CD4-positive, alpha-beta T cell treated with Interleukin-21 for 1 hour (primary cell): ENCODE results near the gene KRTAP5-1.
"Not testable (repeated sequence)": the region's sequence is repeated elsewhere in the genome, so short reads cannot be mapped to it uniquely, and the experiment has no call there.

Experiments
- DNase-seq: peaks from one replicate; pipeline ENCODE4 v3.0.0-alpha.2; 2020

KRTAP5-1 gene

DNA sequence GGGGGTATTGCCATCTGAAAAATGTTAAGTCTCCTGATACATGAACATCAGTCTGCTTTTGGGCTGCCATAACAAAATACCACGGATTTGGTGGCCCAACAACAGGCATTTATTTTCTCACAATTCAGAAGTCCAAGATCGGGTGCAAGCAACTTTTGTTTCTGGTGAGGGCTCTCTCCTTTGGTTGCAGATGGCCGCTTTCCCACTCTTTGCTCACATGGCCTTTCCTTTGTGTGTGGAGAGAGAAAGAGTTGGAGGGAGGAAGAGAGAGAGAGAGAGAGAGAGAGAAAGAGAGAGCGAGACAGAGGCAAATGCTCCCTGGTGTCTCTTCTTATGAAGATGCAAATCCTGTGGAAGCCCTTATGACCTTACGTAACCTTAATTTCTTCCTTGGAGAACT lies 15.5 kb upstream of the KRTAP5-1 start:
- DNase-seq = no peak

DNA sequence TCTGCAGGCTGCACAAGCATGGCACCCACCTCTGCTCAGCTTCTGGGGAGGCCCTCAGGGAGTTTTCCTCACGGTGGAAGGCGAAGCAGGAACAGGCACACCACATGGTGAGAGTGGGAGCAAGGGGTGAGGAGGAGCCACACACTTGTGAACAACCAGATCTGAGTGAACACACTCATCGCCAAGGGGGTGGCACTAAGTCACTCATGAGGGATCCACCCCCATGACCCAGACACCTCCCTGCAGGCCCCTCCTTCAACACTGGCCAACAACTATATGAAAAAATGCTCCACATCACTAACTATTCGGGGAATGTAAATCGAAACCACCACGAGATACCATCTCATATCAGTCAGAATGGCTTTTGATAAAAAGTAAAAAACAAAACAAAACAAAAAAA lies 13.7 kb upstream of the KRTAP5-1 start:
- DNase-seq = peak; percentile 38

DNA sequence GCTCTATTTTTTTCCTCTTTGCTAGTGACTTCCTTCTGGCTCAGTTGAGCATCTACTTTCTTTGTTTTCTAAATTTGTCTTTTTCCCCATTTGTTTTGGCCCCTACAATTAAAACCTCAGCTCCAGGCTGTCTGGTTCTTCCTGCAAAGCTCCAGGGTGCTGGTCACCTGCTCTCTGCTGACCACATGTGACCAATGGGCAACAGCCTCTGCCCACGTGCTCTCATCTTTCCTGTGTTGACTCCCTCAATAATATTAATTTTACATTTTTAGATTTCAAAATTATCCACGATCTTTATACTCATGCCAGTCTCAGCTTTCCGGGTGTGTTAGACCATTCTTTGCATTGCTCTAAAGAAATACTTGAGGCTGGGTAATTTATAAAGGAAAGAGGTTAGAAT lies 13.3 kb upstream of the KRTAP5-1 start:
- DNase-seq = not testable (repeated sequence)

DNA sequence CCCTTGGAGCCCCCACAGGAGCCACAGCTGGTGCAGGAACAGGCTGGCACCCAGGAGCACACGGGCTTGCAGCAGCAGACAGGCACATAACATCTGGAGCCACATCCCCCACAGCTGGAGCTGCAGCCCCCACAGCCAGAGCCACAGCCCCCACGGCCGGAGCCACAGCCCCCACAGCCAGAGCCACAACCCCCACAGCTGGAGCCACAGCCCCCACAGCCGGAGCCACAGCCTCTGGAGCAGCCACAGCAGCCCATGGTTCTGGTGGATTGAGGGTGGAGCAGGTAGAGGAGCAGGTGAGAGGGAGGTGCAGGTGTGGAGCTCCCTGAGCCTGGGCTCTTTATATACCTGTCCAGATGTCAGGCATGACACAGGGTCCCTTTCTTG lies 12.9 kb upstream of the KRTAP5-1 start, which contains the start of gene KRTAP5-2:
KRTAP5-2 (minus strand) TSS at position 301 of the 387 bp plus-strand sequence; CDS start at position 257, 44 bp downstream.
- no peak for DNase-seq

DNA sequence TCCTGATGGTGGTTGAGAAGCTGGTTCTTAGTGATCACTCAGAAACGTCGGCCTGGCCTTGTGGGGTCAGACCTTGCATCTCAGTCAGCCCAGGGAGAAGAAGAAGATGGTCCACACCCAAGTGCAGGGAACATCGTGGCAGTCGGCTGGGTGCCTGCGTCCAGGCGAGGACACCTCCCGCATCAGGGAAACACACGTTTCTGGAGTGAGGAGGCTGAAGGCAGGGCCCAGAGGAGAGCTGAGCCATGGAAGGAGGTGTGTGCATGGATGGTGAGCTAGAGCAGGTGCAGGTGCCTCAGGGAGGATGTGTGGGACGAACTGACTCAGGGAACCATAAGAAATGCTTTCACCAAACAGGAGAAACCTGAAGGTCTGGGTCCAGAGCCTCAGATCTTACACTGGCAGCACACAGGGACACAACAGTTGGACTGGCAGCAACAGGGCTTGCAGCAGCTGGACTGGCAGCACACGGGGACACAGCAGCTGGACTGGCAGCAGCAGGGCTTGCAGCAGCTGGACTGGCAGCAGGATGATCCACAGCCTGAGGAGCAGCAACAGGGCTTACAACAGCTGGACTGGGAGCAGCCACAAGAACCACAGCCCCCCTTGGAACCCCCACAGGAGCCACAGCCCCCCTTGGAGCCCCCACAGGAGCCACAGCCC lies 12.4 kb upstream of the KRTAP5-1 start:
- DNase-seq = no peak

DNA sequence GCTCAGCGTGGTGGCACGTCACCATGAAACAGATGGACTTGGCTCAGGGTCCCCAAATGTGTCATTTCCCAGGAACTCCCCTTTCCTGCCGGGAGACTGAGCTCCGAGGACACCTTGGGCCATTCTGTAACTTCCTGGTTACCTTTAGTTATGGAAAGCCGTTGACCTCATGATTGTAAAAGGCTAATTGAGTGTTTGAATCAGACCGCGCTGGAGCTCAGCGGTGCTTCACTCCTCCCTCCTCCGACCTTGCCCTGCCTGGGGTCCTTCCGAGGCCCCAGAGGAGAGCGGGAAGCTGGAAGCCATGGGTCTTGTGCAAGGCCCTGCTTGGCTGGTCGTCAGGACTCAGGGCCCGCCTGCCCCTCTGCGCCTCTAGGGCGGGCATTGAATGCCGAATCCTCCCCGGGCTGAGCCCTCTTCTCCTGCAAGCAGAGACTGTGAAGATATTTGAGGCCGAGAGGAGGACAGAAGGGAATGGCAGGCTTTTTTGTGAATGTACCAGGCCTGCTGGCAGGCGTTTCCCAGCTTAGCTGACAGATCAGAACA lies 11.6 kb upstream of the KRTAP5-1 start:
- DNase-seq = not testable (repeated sequence)

DNA sequence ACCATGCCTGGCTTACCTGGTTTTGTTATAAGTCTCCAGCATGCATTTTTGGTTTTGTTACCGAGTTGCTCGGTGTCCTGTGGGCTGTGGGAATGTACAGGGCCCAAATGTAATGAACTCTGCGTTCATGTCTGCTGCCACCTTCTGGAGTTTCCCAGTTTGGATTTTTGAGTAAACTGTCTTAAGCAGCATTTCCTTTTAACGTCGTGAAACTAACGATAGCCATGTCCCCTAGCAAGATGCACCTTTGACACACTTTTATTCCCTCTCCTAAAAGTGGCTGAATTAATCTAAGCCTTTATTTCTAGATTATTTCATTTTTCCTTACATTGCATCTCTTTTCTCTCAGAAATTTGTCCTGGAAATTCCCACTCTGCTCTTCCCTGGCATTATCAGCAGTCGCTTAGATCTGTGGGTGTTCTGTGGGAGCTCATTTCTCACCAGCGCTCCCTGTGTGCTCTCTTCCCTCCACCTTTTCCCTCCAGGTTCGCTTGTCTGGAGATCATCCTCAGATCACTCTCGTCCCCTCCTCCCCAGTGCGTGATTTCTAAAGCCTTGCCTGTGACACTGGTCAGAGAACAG lies 11.0 kb upstream of the KRTAP5-1 start:
- not testable (repeated sequence) for DNase-seq

DNA sequence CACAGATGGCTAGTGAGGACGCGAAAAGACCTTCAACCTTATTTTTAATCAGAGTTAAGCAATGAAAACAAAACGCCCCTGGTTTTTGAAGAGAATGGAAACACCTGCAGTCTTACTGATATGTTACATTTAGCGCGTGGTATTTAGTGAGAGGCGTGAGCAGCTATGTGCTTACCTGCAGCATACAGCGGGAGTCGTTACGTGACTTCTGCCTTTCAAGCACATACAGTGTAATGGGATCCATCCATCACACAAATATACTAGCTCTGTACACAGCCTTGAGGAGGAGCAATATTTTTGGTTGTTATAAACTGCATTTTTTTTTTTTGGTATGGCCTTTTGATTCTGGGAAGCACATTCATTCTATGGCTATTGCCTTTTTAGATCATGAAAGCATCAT lies 7.5 kb upstream of the KRTAP5-1 start:
- DNase-seq = no peak

DNA sequence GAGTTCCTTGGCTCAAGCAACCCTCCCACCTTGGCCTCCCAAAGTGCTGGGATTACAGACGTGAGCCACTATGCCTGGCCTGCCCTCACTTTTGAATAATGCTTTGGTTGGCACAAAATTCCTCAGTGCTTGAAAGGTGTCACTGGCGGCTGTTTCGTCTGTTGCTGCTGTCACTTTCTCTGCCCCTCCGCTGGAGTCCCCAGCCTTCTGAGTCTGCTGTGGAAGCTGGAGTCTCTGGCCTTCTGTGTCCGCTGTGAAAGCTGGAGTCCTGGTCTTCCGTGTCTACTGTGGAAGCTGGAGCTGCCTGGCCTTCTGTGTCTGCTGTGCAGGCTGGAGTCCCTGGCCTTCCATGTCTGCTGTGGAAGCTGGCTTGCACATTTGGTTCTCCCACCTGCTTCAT lies 4.9 kb upstream of the KRTAP5-1 start:
- no peak for DNase-seq

DNA sequence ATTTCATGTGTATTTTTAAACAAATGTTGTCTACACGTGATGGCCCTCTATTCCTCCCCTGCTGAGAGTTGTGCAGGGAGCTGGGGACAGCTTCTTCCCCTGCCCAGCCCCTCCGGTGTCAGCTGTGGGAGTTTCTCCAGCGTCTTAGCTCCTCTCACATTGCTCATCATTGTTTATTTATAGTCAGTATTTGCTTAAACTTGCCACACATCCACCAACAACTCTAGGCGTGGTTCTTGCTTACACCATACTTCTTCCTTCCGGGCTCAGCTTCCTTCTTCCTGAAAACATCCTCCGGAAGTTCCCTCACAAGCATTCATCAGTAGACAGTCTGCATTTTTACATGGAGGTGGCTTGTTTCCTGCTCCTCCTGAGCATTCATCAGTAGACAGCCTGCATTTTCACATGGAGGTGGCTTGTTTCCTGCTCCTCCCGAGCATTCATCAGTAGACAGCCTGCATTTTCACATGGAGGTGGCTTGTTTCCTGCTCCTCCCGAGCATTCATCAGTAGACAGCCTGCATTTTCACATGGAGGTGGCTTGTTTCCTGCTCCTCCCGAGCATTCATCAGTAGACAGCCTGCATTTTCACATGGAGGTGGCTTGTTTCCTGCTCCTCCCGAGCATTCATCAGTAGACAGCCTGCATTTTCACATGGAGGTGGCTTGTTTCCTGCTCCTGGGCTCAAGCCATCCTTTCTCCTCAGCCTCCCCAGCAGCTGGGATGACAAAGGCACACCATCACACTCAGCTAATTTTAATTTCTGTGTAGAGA lies 4.3 kb upstream of the KRTAP5-1 start:
- peak; percentile 59 for DNase-seq

DNA sequence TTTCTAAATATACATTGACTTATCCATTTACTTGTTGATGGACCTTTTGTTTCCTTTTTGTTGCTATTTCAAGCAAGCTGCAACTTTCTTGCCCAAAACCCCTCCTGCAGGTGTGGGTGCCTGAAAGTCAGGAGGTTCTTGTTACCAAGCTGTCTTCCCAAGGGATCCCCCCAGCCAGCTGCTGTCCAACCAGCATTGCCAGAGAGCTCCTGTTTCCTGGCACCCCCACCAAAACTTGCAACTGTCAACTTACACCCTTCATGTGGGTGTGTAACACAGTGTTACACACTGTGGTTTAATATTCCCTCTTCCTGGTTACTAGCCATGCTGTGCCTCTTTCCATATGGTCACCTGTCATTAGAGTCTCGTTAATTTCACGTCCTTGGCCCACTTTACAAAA lies 1.6 kb upstream of the KRTAP5-1 start:
- no peak for DNase-seq

DNA sequence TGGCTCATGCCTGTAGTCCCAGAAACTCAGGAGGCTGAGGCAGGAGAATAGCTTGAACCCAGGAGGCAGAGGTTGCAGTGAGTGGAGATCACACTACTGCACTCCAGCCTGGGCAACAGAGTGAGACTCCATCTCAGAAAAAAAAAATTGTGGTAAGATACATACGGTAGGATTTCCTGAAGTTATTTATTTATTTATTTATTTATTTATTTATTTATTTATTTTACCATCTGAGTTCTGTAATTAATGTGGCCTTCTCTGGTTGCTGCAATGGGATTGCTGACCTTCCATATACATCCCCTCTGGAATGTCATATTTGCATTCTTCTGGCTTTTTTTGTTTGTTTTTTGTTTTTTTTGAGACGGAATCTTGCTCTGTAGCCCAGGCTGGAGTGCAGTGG lies 2.2 kb downstream of the KRTAP5-1 start:
- DNase-seq = not testable (repeated sequence)

DNA sequence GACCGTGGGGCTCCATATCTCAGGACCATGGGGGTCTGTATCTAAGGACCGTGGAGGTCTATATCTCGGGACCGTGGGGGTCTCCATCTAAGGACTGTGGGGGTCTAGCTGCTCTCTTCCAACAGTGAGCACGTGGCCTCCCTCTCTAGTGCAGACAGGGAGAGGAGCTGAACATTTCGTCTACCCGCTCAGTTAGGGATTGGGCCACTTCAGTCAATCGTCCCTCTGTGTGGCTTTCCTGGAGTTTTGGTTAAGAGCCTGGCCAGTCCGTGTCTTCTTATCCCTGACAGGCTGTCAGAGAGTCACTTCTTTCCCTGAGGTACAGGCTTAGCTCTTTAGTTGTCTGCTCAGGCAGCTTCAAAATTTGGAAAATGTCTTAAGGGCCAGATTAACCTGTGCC lies 3.1 kb downstream of the KRTAP5-1 start:
- no peak for DNase-seq

DNA sequence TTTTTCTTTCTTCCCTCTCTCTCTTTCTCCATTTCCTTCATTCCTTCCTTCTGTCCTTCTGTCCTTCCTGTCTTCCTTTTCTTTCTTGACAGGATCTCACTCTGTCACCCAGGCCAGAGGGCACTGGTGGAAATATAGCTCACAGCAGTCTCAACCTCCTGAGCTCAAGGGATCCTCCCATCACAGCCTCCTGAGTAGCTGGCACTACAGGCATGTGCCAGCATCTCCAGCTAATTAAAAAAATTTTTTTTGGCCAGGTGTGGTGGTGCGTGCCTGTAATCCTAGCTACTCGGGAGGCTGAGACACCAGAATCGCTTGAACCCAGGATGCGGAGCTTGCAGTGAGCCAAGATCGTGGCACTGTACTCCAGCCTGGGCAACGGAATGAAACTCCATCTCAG lies 8.3 kb downstream of the KRTAP5-1 start:
- DNase-seq = no peak

DNA sequence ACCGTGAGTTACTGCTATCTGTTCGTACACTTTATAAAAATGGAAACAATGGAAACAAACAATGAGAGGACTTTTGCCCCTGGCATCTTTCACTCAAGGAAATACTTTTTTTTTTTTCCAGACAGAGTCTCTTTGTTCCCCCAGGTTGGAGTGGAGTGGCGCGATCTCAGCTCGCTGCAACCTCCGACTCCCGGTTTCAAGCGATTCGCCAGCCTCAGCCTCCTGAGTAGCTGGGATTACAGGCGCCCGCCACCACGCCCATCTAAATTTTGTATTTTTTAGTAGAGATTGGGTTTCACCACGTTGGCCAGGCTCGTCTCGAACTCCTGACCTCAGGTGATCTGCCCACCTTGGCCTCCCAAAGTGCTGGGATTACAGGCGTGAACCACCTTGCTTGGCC lies 9.3 kb downstream of the KRTAP5-1 start:
- not testable (repeated sequence) for DNase-seq

DNA sequence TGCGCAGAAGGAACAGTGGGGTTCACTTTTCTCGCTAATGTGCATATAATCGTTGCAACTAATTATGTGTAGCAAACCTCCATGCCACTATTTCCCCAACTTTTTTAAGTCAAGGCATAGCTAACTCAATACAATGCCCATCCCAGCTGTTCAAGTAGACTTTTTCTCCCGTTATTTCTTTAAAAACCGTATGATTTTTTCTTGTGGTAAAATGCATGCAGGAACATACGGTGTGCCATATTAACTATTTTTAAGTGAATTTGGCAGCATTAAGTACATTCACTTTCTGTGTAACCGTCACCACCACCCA lies 10.2 kb downstream of the KRTAP5-1 start:
- no peak for DNase-seq

DNA sequence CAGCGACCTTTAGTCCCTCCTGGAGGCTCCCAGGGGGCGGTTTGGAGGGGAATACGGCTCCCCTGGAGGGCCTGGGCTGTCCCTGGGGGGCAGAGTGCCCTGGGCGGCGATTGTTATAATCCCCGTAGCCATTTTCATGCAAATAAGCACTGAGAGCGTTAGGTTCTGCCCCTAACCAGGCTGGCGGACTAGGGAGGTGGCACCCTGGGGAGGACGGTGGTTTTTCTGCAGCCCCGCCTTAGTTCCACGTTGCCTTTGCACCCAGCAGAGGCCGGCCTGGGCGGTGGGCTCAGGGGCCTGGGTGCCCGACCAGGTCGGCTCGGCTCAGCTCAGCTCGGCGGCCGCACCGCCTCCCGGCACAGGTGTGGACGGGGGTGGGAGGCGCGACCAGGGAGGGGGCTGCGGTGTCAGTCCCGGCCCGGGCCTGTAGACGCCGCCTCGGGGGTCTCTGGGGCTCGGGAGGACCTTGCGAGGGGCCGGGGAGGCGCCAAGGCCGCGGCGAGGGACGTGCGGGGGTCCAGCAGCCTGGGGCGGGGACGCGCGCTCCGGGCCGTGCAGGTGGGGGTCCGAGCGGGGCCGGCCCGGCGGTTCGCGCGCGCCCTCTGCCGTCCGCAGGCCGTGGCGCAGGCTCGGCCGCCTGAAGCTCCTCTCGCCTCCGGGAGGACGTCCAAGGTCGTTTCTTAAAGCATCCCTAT lies 10.7 kb downstream of the KRTAP5-1 start:
- peak; percentile 71 for DNase-seq

DNA sequence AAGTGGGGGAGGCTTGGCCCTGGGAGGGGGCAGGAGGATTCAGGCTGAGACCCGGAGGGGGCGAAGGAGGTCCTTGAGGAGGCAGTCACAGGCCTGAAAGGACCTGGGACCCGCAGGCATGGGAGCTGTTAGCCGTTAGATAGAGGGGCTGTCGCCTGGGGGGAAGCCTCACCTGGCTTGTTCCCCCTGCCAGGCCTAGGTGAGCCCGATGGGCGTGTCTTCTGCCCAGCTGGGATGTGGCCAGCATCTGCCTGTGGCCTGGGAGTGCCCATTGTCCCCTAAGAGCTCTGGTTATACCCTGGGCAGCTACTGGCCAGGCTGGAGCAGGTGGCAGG lies 11.2 kb downstream of the KRTAP5-1 start:
- no peak for DNase-seq

DNA sequence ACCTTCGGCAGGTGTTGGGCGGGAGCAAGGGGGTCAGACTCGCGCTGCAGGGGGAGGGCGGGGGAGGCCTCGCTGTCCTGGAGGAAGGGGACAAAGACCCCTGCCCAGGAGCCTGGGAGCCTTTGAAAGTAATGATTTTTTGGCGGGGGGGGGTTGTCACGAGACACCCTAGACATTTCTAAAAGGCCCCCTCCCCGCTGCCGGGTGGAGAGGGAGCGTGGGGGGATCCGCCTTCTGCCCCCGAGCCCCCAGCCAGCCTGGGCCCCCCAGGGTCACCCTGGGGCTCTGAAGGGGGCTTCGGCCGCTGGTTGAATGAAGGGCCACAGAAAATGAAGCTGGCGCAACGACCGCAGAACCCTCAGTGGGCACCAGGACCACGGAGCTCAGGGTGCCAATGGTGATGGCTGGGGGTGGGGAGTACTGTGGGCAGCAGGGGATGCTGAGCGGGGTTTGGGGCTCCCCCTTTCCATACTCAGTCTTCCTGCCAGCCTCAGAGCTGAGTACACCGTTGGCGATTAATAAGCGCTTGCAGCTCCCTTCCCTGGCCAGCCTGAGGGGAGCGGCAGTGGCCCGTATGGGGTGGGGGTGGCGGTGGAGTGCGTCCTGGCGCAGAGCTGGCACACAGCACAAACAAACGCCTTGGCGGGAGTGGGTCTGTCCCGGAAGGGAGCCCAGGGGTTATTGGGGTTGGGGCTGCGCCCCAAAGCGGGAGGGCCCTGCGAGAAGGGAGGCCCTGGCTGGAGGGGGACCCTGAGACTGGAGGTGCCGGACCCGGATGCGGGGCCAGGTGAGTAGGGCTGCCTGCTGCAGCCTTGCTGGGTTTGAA lies 11.8 kb downstream of the KRTAP5-1 start:
- peak; percentile 64 for DNase-seq

DNA sequence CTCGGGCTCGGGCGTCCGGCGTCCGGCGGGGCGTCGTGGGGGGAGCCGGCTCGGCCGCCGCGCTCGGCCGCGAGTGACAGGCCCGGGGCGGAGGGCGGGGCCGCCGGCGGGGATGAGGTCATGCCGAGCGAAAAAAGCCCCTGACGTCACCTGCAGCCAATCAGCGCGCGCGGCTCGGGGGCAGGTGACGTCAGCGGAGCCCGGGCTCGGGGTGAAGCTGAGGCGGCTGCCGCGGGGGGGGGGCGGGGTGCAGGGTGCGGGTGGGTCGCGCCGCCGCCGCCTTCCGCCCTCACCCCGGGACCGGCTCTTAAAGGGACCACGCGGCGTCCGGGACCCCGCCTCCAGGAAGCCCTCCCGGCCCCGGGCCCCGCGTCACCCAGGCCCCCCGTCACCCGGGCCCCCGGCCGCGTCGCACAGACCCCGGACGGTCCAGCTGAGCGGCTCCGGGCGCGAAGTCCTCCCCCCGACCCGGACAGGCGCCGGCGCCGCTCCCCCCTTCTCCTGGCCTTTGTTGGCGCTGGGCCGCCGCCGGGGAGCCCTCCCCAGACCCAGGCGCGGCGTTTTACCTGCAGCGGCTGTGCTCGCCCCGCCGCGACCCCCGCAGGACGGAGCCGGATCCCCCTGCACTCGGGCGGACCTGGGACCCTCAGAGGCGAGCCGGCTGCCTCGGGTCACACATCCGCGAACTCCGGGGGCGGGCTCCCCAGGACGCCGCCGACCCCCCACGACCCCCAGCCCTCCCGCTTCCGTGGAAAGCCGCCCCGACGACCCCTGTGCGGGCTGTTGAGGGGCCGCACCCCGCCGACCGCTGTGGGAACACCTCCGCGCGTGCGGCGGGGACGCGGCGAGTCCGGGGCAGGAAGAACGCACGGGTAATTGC lies 12.6 kb downstream of the KRTAP5-1 start, which contains the start of gene DUSP8:
DUSP8 (minus strand) TSS at position 75 of the 880 bp plus-strand sequence. CDS start 6,445 bp downstream, outside the sequence.
- DNase-seq = peak; percentile 96

DNA sequence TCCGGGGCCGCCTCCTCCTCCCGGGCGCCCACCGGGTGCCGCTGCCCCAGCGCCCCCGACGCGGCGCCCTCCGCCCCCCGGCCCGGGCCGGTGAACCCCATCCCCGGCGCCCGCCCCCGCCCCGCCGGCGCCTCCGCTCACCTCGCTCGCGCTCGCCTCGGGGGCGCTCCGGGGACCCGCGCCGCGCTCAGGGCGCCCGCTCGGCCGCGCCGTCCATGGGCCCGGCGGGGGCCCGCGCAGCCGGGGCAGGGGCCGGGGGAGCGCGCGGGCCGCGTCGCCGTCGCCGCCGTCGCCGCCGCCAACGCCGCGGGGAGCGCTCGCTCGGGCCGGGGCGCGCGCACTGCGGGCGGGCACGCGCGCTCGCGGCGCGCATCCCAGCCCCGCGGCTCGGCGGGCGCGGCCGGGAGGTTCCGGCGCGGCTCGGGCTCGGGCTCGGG lies 13.3 kb downstream of the KRTAP5-1 start:
- DNase-seq = no peak
